Neural cell (in vitro differentiated cells): ENCODE measurements around the gene JAG2. TPM values are rescaled to one million over a fixed set of nuclear protein-coding genes. Genes with fewer than 3 reads are reported as not detected.

Source experiments
- H2AFZ ChIP-seq: fragments of 200-600, 300-800 bp; sonication (generic), shearing (Covaris generic); 2 replicates; pipeline ENCODE4 v1.6.0; 2014; ENCODE audit warnings: low read depth, mild to moderate bottlenecking, antibody characterized with exemption, low read length, moderate library complexity
- H3F3A ChIP-seq: fragments of 200-600 bp; shearing (Covaris generic); 2 replicates; pipeline ENCODE4 v1.6.1; 2016; ENCODE audit warnings: mild to moderate bottlenecking, moderate library complexity, mixed read lengths, antibody characterized with exemption, low read length; ENCODE audit not compliant: insufficient read depth, poor library complexity, severe bottlenecking
- H3K27ac ChIP-seq: fragments of 200-600, 300-800 bp; sonication (generic), shearing (Covaris generic); 2 replicates; pipeline ENCODE4 v1.5.1; 2014; ENCODE audit warnings: mild to moderate bottlenecking, low read length, moderate library complexity
- H3K27me3 ChIP-seq: fragments of 300-800, 200-600 bp; sonication (generic), shearing (Covaris generic); 2 replicates; pipeline ENCODE4 v1.6.0; 2014; ENCODE audit warnings: mild to moderate bottlenecking, low read depth, low read length, moderate library complexity; ENCODE audit not compliant: insufficient read depth
- H3K36me3 ChIP-seq: fragments of 300-800, 200-600 bp; sonication (generic), shearing (Covaris generic); 2 replicates; pipeline ENCODE4 v1.5.1; 2014; ENCODE audit warnings: mild to moderate bottlenecking, antibody characterized with exemption, low read length, moderate library complexity; ENCODE audit not compliant: insufficient read depth
- H3K4me2 ChIP-seq: fragments of 300-800, 200-600 bp; sonication (generic), shearing (Covaris generic); 2 replicates; pipeline ENCODE4 v1.6.0; 2014; ENCODE audit warnings: mild to moderate bottlenecking, low read length
- H3K4me3 ChIP-seq: fragments of 300-800, 200-600 bp; sonication (generic), shearing (Covaris generic); 2 replicates; pipeline ENCODE4 v1.5.1; 2014; ENCODE audit warnings: mild to moderate bottlenecking, low read length, moderate library complexity
- H3K79me2 ChIP-seq: fragments of 200-600 bp; shearing (Covaris generic); replicated peaks from 2 replicates; pipeline ENCODE4 v1.6.0; 2014; ENCODE audit warnings: mild to moderate bottlenecking, low read length, moderate library complexity; ENCODE audit not compliant: insufficient read depth
- H3K9ac ChIP-seq: fragments of 300-800, 200-600 bp; sonication (generic), shearing (Covaris generic); 2 replicates; pipeline ENCODE4 v1.6.1; 2016; ENCODE audit warnings: mild to moderate bottlenecking, low read length, mixed read lengths
- H3K9me2 ChIP-seq: fragments of 200-600 bp; shearing (Covaris generic); 2 replicates; pipeline ENCODE4 v1.6.1; 2016; ENCODE audit warnings: mild to moderate bottlenecking, low read length, mixed read lengths; ENCODE audit not compliant: insufficient read depth
- H3K9me3 ChIP-seq: fragments of 200-600, 300-800 bp; sonication (generic), shearing (Covaris generic); 2 replicates; pipeline ENCODE4 v1.6.1; 2016; ENCODE audit warnings: mild to moderate bottlenecking, mixed run types, low read length, moderate library complexity, mixed read lengths
- H4K20me1 ChIP-seq: fragments of 200-600 bp; shearing (Covaris generic); 2 replicates; pipeline ENCODE4 v1.6.1; 2016; ENCODE audit warnings: mild to moderate bottlenecking, mixed run types; ENCODE audit not compliant: insufficient read depth
- EP300 ChIP-seq: fragments of 450-650 bp; conservative IDR thresholded peaks from 2 replicates; pipeline ENCODE4 v1.6.1; 2014; ENCODE audit warnings: antibody characterized with exemption, mild to moderate bottlenecking, moderate library complexity; ENCODE audit not compliant: poor library complexity, severe bottlenecking
- EZH2 ChIP-seq: fragments of 200-600, 300-800 bp; shearing (Covaris generic), sonication (generic); IDR thresholded peaks from 2 replicates; pipeline ENCODE4 v1.6.1; 2014; ENCODE audit warnings: antibody characterized with exemption, low read length, borderline replicate concordance, mild to moderate bottlenecking; ENCODE audit not compliant: insufficient read depth, poor library complexity, severe bottlenecking
- MXI1 ChIP-seq: fragments of 450-650 bp; conservative IDR thresholded peaks from 2 replicates; pipeline ENCODE4 v1.6.1; 2014; ENCODE audit warnings: antibody characterized with exemption, mild to moderate bottlenecking; ENCODE audit not compliant: poor library complexity, severe bottlenecking
- POLR2AphosphoS5 ChIP-seq: IDR thresholded peaks from 2 replicates; pipeline ENCODE4 v1.6.1; 2012
- RAD21 ChIP-seq: fragments of 450-650 bp; conservative IDR thresholded peaks from 2 replicates; pipeline ENCODE4 v1.6.1; 2014; ENCODE audit warnings: antibody characterized with exemption, mild to moderate bottlenecking, moderate library complexity
- SMC3 ChIP-seq: fragments of 450-650 bp; conservative IDR thresholded peaks from 2 replicates; pipeline ENCODE4 v1.6.1; 2014; ENCODE audit warnings: antibody characterized with exemption, mild to moderate bottlenecking, moderate library complexity; ENCODE audit not compliant: poor library complexity
- TAF1 ChIP-seq: IDR thresholded peaks from 2 replicates; pipeline ENCODE4 v1.6.1; 2012; ENCODE audit warnings: low read depth
- polyA plus RNA-seq: library from polyadenylated mRNA; depleted of rRNA; stranded (reverse); fragments of >200 nt; gene quantifications from 2 replicates; pipeline ENCODE4 v1.2.3, GENCODE V29; 2014
- TF ChIP-seq, protein P1 (sequence below): IDR thresholded peaks from 2 replicates; pipeline ENCODE4 v1.6.1; 2012; ENCODE audit warnings: borderline replicate concordance
- TF ChIP-seq, protein P2 (sequence below): fragments of 450-650 bp; IDR thresholded peaks from 2 replicates; pipeline ENCODE4 v1.5.1; 2014; ENCODE audit warnings: antibody characterized with exemption, mild to moderate bottlenecking, moderate library complexity; ENCODE audit not compliant: poor library complexity, severe bottlenecking

JAG2 gene
- polyA plus RNA-seq, 1 donor from 2014 or later, result 20.3 TPM

DNA sequence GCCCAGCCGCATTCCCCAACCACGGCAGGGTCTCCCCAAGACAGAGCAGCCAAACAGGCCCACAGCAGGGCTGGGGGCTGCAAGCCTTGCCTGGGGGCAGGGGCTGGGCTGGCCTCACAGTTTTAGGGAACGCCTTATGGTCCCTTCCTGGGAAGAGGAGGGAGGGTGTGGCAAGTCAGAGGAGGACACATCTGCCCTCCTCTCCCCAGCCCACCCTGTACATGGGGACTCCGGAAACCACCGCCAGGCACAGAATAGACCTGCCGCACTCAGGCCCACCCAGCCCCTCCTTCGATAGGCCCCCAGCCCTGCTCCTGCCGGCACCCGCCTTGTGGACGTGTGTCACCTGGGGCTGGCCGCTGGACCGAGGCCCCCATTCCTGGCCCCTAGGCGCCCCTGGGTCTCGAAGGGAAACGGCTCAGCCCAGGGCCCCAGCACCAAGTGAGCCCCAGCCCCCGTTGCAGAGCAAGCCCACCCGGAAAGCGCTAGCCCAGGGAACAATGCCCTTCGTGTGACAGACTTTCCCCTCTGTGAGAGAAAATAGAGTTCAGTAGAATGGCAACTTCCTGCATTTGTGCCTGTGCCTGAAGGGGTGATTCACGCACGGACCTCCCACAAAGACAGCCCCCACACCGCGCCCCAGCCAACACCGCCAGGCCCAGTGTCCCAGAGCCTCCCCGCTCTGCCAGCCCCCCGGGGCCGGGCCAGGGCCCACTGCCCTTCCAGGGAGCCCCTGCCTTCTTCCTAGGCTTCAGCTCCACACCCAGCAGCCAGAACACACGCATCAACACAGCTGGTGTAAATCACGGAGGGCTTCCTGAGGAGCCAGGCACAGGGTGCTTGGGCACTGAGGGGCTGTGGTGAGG is 24.5 kb upstream of the JAG2 start:
- no peak overlapping the region for H3K27ac ChIP-seq
- no peak overlapping the region for H3K4me2 ChIP-seq
- no peaks in the 10 kb centered on the region for H3K9me3 ChIP-seq
- no peak overlapping the region for H2AFZ ChIP-seq
- H3K9ac ChIP-seq, result no peak overlapping the region
- H3K27me3 ChIP-seq, result no peaks in the 10 kb centered on the region
- no peak overlapping the region for H3K4me3 ChIP-seq
- no peaks in the 10 kb centered on the region for H3K79me2 ChIP-seq
- H3F3A ChIP-seq, result no peaks in the 10 kb centered on the region
- no peaks in the 10 kb centered on the region for H3K9me2 ChIP-seq
- TF ChIP-seq EP300, result no peak
- no peak for TF ChIP-seq SMC3
- TF ChIP-seq, protein P1, sequence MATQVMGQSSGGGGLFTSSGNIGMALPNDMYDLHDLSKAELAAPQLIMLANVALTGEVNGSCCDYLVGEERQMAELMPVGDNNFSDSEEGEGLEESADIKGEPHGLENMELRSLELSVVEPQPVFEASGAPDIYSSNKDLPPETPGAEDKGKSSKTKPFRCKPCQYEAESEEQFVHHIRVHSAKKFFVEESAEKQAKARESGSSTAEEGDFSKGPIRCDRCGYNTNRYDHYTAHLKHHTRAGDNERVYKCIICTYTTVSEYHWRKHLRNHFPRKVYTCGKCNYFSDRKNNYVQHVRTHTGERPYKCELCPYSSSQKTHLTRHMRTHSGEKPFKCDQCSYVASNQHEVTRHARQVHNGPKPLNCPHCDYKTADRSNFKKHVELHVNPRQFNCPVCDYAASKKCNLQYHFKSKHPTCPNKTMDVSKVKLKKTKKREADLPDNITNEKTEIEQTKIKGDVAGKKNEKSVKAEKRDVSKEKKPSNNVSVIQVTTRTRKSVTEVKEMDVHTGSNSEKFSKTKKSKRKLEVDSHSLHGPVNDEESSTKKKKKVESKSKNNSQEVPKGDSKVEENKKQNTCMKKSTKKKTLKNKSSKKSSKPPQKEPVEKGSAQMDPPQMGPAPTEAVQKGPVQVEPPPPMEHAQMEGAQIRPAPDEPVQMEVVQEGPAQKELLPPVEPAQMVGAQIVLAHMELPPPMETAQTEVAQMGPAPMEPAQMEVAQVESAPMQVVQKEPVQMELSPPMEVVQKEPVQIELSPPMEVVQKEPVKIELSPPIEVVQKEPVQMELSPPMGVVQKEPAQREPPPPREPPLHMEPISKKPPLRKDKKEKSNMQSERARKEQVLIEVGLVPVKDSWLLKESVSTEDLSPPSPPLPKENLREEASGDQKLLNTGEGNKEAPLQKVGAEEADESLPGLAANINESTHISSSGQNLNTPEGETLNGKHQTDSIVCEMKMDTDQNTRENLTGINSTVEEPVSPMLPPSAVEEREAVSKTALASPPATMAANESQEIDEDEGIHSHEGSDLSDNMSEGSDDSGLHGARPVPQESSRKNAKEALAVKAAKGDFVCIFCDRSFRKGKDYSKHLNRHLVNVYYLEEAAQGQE, result no peak
- no peak for TF ChIP-seq TAF1
- peak; percentile 4 for TF ChIP-seq POLR2AphosphoS5
- no peak for TF ChIP-seq RAD21
- no peak for TF ChIP-seq EZH2
- no peak for TF ChIP-seq MXI1
- H3K36me3 ChIP-seq, result no peaks in the 10 kb centered on the region
- no peaks in the 10 kb centered on the region for H4K20me1 ChIP-seq

DNA sequence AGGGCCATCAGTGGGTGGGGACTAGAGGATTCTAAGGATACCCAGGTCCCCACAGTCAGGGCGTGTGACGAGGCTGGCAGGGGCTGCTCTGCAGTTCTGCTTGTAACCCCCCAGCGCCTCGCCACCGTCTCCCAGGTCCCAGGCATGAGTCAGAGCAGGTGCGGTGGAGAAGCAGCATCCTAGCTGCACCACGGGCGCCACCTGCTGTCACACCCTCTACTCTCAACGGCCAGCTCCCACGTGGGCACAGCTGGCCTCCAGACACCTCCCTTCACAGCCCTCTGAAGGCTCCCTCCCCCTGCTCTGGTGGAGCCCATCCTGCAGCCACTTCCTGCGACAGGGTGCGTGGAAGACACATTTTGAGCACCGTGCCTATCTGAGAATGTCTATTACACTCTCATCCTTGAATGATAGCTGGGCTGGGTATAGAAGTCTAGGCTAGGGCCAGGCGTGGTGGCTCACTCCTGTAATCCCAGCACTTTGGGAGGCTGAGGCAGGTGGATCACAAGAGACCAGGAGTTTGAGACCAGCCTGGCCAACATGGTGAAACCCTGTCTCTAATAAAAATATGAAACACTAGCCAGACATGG is 19.5 kb upstream of the JAG2 start:
- TF ChIP-seq EP300 (no peak), SMC3 (no peak), TAF1 (no peak), RAD21 (no peak), POLR2AphosphoS5 (no peak), MXI1 (no peak), EZH2 (no peak)
- TF ChIP-seq, protein P1, result no peak
- TF ChIP-seq, protein P2, sequence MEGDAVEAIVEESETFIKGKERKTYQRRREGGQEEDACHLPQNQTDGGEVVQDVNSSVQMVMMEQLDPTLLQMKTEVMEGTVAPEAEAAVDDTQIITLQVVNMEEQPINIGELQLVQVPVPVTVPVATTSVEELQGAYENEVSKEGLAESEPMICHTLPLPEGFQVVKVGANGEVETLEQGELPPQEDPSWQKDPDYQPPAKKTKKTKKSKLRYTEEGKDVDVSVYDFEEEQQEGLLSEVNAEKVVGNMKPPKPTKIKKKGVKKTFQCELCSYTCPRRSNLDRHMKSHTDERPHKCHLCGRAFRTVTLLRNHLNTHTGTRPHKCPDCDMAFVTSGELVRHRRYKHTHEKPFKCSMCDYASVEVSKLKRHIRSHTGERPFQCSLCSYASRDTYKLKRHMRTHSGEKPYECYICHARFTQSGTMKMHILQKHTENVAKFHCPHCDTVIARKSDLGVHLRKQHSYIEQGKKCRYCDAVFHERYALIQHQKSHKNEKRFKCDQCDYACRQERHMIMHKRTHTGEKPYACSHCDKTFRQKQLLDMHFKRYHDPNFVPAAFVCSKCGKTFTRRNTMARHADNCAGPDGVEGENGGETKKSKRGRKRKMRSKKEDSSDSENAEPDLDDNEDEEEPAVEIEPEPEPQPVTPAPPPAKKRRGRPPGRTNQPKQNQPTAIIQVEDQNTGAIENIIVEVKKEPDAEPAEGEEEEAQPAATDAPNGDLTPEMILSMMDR, result no peak
- Histone ChIP-seq H3K79me2 (no peaks in the 10 kb centered on the region), H3K27me3 (no peaks in the 10 kb centered on the region), H3K9me2 (no peaks in the 10 kb centered on the region), H3K4me2 (no peak overlapping the region), H3K4me3 (no peak overlapping the region), H4K20me1 (no peaks in the 10 kb centered on the region), H3K27ac (no peak overlapping the region), H3F3A (no peaks in the 10 kb centered on the region), H3K9ac (no peak overlapping the region), H2AFZ (no peak overlapping the region), H3K9me3 (no peaks in the 10 kb centered on the region), H3K36me3 (no peaks in the 10 kb centered on the region)
